Liver (tissue), 9 donors: Measurements from ENCODE around the gene NT5DC1. TPM values are rescaled to one million over a fixed set of nuclear protein-coding genes. Genes with fewer than 3 reads are reported as not detected.

Experiments
- DNase-seq: peaks from one replicate; pipeline ENCODE4 v3.0.0-alpha.2; 2017; ENCODE audit warnings: low spot score
- H3K27ac ChIP-seq, 2 donors: one replicate each; pipeline ENCODE4 v1.7.0; 2013; ENCODE audit warnings: inconsistent platforms in 2 of 2, low read length in 2 of 2, control low read depth in 1 of 2, low read depth in 1 of 2, mild to moderate bottlenecking in 1 of 2
- H3K27me3 ChIP-seq, 4 donors: one replicate each; pipeline versions ENCODE4 v1.6.1 to v1.7.0; 2013; ENCODE audit warnings: low read length in 3 of 4, inconsistent platforms in 1 of 4, mild to moderate bottlenecking in 1 of 4, moderate library complexity in 1 of 4; ENCODE audit not compliant: control insufficient read depth in 4 of 4, insufficient read depth in 4 of 4
- H3K36me3 ChIP-seq, 4 donors: one replicate each; pipeline versions ENCODE4 v1.6.1 to v1.7.0; 2013; ENCODE audit warnings: low read length in 3 of 4, mild to moderate bottlenecking in 3 of 4, low read depth in 1 of 4, moderate library complexity in 1 of 4; ENCODE audit not compliant: control insufficient read depth in 4 of 4, insufficient read depth in 3 of 4
- H3K4me1 ChIP-seq, 4 donors: one replicate each; pipeline versions ENCODE4 v1.6.1 to v1.7.0; 2013; ENCODE audit warnings: low read length in 3 of 4, mild to moderate bottlenecking in 3 of 4, moderate library complexity in 1 of 4; ENCODE audit not compliant: control insufficient read depth in 4 of 4, insufficient read depth in 4 of 4
- H3K4me3 ChIP-seq, 3 donors: one replicate each; pipeline versions ENCODE4 v1.6.1 to v1.7.0; 2013; ENCODE audit warnings: low read length in 3 of 3, control low read depth in 1 of 3, low read depth in 1 of 3, mild to moderate bottlenecking in 1 of 3
- H3K9ac ChIP-seq, 2 donors: one replicate each; pipeline ENCODE4 v1.7.0; 2013; ENCODE audit warnings: low read length in 2 of 2, mild to moderate bottlenecking in 2 of 2, moderate library complexity in 2 of 2, control low read depth in 1 of 2, low read depth in 1 of 2
- H3K9me3 ChIP-seq, 4 donors: one replicate each; pipeline versions ENCODE4 v1.6.1 to v1.7.0; 2013; ENCODE audit warnings: low read length in 3 of 4; ENCODE audit not compliant: control insufficient read depth in 4 of 4
- EGR1 ChIP-seq, 2 donors: IDR thresholded peaks; 2 replicates each; pipeline ENCODE4 v1.6.1; 2016 to 2018; ENCODE audit warnings: antibody characterized with exemption in 2 of 2, low read depth in 2 of 2
- FOXA1 ChIP-seq: IDR thresholded peaks from 2 replicates; pipeline ENCODE4 v1.6.1; 2016; ENCODE audit warnings: antibody characterized with exemption
- FOXA2 ChIP-seq: IDR thresholded peaks from 2 replicates; pipeline ENCODE4 v1.6.1; 2016; ENCODE audit warnings: antibody characterized with exemption
- GABPA ChIP-seq, 2 donors: IDR thresholded peaks in 1 of 2; conservative IDR thresholded peaks in 1 of 2; 2 replicates each; pipeline ENCODE4 v1.6.1; 2016; ENCODE audit warnings: antibody characterized with exemption in 2 of 2, mild to moderate bottlenecking in 1 of 2, moderate library complexity in 1 of 2
- HNF4A ChIP-seq, 2 donors: conservative IDR thresholded peaks; 2 replicates each; pipeline ENCODE4 v1.6.1; 2016; ENCODE audit warnings: antibody characterized with exemption in 2 of 2, mild to moderate bottlenecking in 2 of 2
- HNF4G ChIP-seq: IDR thresholded peaks from 2 replicates; pipeline ENCODE4 v1.6.1; 2016; ENCODE audit warnings: antibody characterized with exemption
- JUND ChIP-seq, 2 donors: IDR thresholded peaks; 2 replicates each; pipeline ENCODE4 v1.6.1; 2016; ENCODE audit warnings: antibody characterized with exemption in 2 of 2
- NR2F2 ChIP-seq: IDR thresholded peaks from 2 replicates; pipeline ENCODE4 v1.6.1; 2016; ENCODE audit warnings: antibody characterized with exemption
- RAD21 ChIP-seq, 2 donors: IDR thresholded peaks; 2 replicates each; pipeline ENCODE4 v1.6.1; 2016; ENCODE audit warnings: antibody characterized with exemption in 2 of 2, mild to moderate bottlenecking in 2 of 2
- RXRA ChIP-seq, 2 donors: IDR thresholded peaks; 2 replicates each; pipeline ENCODE4 v1.6.1; 2017 to 2018; ENCODE audit warnings: antibody characterized with exemption in 2 of 2, mild to moderate bottlenecking in 1 of 2
- SP1 ChIP-seq: IDR thresholded peaks from 2 replicates; pipeline ENCODE4 v1.6.1; 2018; ENCODE audit warnings: antibody characterized with exemption, mild to moderate bottlenecking
- TAF1 ChIP-seq: conservative IDR thresholded peaks from 2 replicates; pipeline ENCODE4 v1.6.1; 2016; ENCODE audit warnings: antibody characterized with exemption, mild to moderate bottlenecking
- YY1 ChIP-seq: IDR thresholded peaks from 2 replicates; pipeline ENCODE4 v1.6.1; 2016; ENCODE audit warnings: antibody characterized with exemption, mild to moderate bottlenecking
- ZBTB33 ChIP-seq: IDR thresholded peaks from 2 replicates; pipeline ENCODE4 v1.6.1; 2016; ENCODE audit warnings: antibody characterized with exemption
- WGBS: extraction: QIAGEN DNeasy Blood & Tissue Kit; methylation state at CpG from one replicate; pipeline ENCODE4 v1.1.7; 2013; 5-methylcytosine and 5-hydroxymethylcytosine counted together
- polyA plus RNA-seq, 2 donors: library from polyadenylated mRNA; stranded (reverse) in 1 of 2; unstranded in 1 of 2; fragments of 200-250 nt in 1 of 2; fragments of >200 nt in 1 of 2; fragmentation: Nextera tagmentation in 1 of 2; extraction: Ambion mirVana in 1 of 2; gene quantifications; one replicate each; pipeline versions ENCODE4 v1.2.1 to v1.2.3, GENCODE V29; 2013 to 2015
- total RNA-seq, 2 donors: library from RNA; depleted of rRNA; stranded (reverse); fragments of >200 nt; gene quantifications; one replicate each; pipeline ENCODE4 v1.2.3, GENCODE V29; 2014
- TF ChIP-seq, protein P1 (sequence below): IDR thresholded peaks from 2 replicates; pipeline ENCODE4 v1.6.1; 2016; ENCODE audit warnings: antibody characterized with exemption, mild to moderate bottlenecking
- TF ChIP-seq, protein P2 (sequence below): fragments of 150-350 bp; IDR thresholded peaks from 2 replicates; pipeline ENCODE4 v1.5.1; 2017; ENCODE audit warnings: improper control_type of control experiment, low read depth, low read length; ENCODE audit not compliant: missing input control
- TF ChIP-seq, protein P3 (sequence below): IDR thresholded peaks from 2 replicates; pipeline ENCODE4 v1.6.1; 2016; ENCODE audit warnings: antibody characterized with exemption
- TF ChIP-seq, protein P4 (sequence below): IDR thresholded peaks from 2 replicates; pipeline ENCODE4 v1.6.1; 2016; ENCODE audit warnings: antibody characterized with exemption
- donor health status: healthy.
- donor health status: healthy.
- donor health status: healthy.
- donor health status: healthy.
- donor health status: healthy.

NT5DC1 gene
- total and polyA plus RNA-seq, 4 donors: 10.4 to 31.4 (median 23.3) TPM

DNA sequence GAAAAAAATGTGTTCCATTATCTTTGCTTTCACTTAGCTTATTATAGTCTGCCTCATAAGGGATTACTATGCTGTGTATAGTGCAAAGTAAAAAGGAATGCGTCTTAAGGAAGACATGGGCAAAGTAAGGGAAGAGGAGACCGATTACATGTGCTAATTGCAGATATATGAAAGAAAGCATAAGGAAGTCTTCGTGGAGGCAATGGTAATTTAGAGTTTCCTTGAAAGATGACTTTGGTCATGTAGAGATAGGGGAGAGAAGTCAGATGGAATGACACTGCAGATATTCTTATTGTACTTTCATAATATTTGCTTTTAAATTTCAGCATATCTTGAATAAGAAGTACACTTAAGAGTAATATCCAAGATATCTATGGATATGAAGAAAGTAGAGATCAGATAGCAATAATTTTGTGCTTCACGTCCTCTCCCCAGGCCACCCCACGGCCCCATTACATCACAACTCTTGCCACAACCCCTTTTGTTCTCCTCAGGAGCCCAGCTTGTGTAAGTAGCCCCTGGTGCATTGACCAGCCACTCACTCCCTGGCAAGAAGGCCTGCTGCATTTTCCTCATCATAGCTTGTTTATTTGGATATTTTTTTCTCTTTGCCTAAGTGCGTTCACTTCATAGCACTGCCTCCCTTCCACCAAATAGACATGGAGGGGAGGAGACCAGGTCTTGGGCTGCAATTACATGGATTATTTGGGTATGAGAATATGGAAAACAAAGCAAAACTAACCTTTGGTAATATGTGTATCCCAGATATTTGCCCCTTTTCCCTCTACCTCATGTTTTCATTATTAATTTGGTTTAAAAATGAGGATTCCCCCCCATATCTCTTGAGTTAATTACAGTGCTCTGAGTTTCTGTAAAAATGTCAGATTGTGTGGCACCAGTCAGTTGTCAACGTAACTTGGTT is 56.0 kb downstream of the NT5DC1 start:
- 94% methylated on average over 7 of the region's 7 CpGs for WGBS
- H3K27ac ChIP-seq: no peak overlapping the region
- H3K36me3 ChIP-seq: no peaks in the 10 kb centered on the region
- H3K27me3 ChIP-seq: no peaks in the 10 kb centered on the region
- TF ChIP-seq, protein P1, sequence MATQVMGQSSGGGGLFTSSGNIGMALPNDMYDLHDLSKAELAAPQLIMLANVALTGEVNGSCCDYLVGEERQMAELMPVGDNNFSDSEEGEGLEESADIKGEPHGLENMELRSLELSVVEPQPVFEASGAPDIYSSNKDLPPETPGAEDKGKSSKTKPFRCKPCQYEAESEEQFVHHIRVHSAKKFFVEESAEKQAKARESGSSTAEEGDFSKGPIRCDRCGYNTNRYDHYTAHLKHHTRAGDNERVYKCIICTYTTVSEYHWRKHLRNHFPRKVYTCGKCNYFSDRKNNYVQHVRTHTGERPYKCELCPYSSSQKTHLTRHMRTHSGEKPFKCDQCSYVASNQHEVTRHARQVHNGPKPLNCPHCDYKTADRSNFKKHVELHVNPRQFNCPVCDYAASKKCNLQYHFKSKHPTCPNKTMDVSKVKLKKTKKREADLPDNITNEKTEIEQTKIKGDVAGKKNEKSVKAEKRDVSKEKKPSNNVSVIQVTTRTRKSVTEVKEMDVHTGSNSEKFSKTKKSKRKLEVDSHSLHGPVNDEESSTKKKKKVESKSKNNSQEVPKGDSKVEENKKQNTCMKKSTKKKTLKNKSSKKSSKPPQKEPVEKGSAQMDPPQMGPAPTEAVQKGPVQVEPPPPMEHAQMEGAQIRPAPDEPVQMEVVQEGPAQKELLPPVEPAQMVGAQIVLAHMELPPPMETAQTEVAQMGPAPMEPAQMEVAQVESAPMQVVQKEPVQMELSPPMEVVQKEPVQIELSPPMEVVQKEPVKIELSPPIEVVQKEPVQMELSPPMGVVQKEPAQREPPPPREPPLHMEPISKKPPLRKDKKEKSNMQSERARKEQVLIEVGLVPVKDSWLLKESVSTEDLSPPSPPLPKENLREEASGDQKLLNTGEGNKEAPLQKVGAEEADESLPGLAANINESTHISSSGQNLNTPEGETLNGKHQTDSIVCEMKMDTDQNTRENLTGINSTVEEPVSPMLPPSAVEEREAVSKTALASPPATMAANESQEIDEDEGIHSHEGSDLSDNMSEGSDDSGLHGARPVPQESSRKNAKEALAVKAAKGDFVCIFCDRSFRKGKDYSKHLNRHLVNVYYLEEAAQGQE: no peak
- TF ChIP-seq FOXA1 (no peak), SP1 (no peak), RAD21 (IDR thresholded peaks at IDR 0.05) (no peak), EGR1 (IDR thresholded peaks at IDR 0.05; ENCODE audit: low read depth in 2 of 2) (no peak), TAF1 (no peak), ZBTB33 (no peak), YY1 (no peak), NR2F2 (no peak), JUND (IDR thresholded peaks at IDR 0.05) (no peak), HNF4A (conservative IDR thresholded peaks at IDR 0.05) (no peak), GABPA (IDR thresholded peaks at IDR 0.05 in 1 of 2, conservative IDR thresholded peaks at IDR 0.05 in 1 of 2) (no peak), FOXA2 (no peak), RXRA (IDR thresholded peaks at IDR 0.05) (no peak), HNF4G (no peak)
- TF ChIP-seq, protein P2, sequence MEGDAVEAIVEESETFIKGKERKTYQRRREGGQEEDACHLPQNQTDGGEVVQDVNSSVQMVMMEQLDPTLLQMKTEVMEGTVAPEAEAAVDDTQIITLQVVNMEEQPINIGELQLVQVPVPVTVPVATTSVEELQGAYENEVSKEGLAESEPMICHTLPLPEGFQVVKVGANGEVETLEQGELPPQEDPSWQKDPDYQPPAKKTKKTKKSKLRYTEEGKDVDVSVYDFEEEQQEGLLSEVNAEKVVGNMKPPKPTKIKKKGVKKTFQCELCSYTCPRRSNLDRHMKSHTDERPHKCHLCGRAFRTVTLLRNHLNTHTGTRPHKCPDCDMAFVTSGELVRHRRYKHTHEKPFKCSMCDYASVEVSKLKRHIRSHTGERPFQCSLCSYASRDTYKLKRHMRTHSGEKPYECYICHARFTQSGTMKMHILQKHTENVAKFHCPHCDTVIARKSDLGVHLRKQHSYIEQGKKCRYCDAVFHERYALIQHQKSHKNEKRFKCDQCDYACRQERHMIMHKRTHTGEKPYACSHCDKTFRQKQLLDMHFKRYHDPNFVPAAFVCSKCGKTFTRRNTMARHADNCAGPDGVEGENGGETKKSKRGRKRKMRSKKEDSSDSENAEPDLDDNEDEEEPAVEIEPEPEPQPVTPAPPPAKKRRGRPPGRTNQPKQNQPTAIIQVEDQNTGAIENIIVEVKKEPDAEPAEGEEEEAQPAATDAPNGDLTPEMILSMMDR: no peak
- TF ChIP-seq, protein P3, sequence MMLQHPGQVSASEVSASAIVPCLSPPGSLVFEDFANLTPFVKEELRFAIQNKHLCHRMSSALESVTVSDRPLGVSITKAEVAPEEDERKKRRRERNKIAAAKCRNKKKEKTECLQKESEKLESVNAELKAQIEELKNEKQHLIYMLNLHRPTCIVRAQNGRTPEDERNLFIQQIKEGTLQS: no peak
- TF ChIP-seq, protein P4, sequence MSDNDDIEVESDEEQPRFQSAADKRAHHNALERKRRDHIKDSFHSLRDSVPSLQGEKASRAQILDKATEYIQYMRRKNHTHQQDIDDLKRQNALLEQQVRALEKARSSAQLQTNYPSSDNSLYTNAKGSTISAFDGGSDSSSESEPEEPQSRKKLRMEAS: no peak
- H3K4me3 ChIP-seq: no peak overlapping the region
- peaks cover 0 to 2% (median 0%) of the 10 kb centered on the region in 4 donors for H3K4me1 ChIP-seq
- no peak overlapping the region for H3K9ac ChIP-seq
- no peak for DNase-seq
- no peaks in the 10 kb centered on the region for H3K9me3 ChIP-seq
